Suprapubic skin (tissue), 4 donors: ENCODE measurements around the gene SMAD4.

ENCODE experiments used
- POLR2A ChIP-seq, 2 donors: fragments of 450-650 bp; IDR thresholded peaks; one replicate each; pipeline ENCODE4 v1.6.1; 2017; ENCODE audit warnings: antibody characterized with exemption in 2 of 2, mild to moderate bottlenecking in 2 of 2, moderate library complexity in 2 of 2
- POLR2AphosphoS5 ChIP-seq, 3 donors: sonication (generic); formaldehyde crosslinking; IDR thresholded peaks; one replicate each; pipeline ENCODE4 v1.6.1; 2017; ENCODE audit warnings: antibody characterized with exemption in 3 of 3
- TF ChIP-seq, protein P1 (sequence below), 2 donors: fragments of 200-600 bp in 1 of 2; fragments of 450-650 bp in 1 of 2; sonication (generic) in 1 of 2; IDR thresholded peaks; one replicate each; pipeline ENCODE4 v1.5.1; 2016 to 2019; ENCODE audit warnings: antibody characterized with exemption in 2 of 2, mild to moderate bottlenecking in 1 of 2, moderate library complexity in 1 of 2

- TF ChIP-seq, protein P1, sequence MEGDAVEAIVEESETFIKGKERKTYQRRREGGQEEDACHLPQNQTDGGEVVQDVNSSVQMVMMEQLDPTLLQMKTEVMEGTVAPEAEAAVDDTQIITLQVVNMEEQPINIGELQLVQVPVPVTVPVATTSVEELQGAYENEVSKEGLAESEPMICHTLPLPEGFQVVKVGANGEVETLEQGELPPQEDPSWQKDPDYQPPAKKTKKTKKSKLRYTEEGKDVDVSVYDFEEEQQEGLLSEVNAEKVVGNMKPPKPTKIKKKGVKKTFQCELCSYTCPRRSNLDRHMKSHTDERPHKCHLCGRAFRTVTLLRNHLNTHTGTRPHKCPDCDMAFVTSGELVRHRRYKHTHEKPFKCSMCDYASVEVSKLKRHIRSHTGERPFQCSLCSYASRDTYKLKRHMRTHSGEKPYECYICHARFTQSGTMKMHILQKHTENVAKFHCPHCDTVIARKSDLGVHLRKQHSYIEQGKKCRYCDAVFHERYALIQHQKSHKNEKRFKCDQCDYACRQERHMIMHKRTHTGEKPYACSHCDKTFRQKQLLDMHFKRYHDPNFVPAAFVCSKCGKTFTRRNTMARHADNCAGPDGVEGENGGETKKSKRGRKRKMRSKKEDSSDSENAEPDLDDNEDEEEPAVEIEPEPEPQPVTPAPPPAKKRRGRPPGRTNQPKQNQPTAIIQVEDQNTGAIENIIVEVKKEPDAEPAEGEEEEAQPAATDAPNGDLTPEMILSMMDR (IDR thresholded peaks at IDR 0.05), result no peak
- TF ChIP-seq POLR2A (IDR thresholded peaks at IDR 0.05) (no peak), POLR2AphosphoS5 (IDR thresholded peaks at IDR 0.05) (no peak)
Measured at GRCh38 chr18:51123936-51124486, 94.0 kb downstream of the SMAD4 start.
